ENCODE measurements around the gene TP53I3. TPM values are rescaled to one million over a fixed set of nuclear protein-coding genes. Genes with fewer than 3 reads are reported as not detected.
"Not testable (repeated sequence)": the region's sequence is repeated elsewhere in the genome, so short reads cannot be mapped to it uniquely, and the experiment has no call there.

Gene TP53I3
- total RNA-seq, 1 donor from 2014 or later: 2.7 TPM

- Mint-ChIP-seq H3K27me3 (ENCODE audit: low read depth) (peaks cover 6% of the 10 kb centered on the region), H3K9me3 (no peaks in the 10 kb centered on the region), H3K4me3 (ENCODE audit: low read depth) (peak within 1 kb of the TSS; percentile 93), H3K27ac (peak within 1 kb of the TSS; percentile 81), H3K36me3 (ENCODE audit: low read depth) (no peaks in the 10 kb centered on the region), H3K4me1 (ENCODE audit: low read depth) (peaks cover 20% of the 10 kb centered on the region)
- peak; percentile 93 for DNase-seq (ENCODE audit: low spot score)
- intact Hi-C loops (cut with micrococcal nuclease): loop anchor here (1.0 to 5.0 kb wide), 4 partner anchors 29 to 445 kb away; partner anchors contain the start of genes ATAD2B, NCOA1, SF3B6 and UBXN2A
Observed at GRCh38 chr2:24046930-24047702, 37.5 kb downstream of the TP53I3 start, which contains the start of gene WDCP. Gene WDCP, minus strand, starts transcription at chr2:24047391. Its CDS starts 7,897 bp downstream, at chr2:24039494.

DNA sequence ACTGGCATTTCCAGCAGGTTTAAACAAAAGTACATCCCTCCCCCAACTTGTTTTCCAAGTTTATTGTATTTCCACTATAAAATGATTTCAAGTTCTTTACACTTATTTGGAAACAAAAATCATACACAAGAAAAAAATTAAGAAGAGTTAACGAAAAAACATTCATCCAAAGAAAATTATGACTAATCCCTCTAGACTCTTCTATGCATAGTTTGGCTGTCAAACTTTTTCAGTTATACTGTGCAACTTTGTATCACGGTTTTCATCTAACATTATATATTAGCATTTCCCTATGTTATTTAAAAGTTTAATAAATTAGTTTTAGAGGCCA lies 38.1 kb downstream of the TP53I3 start:
- intact Hi-C loops (cut with micrococcal nuclease): loop anchor here (5.0 kb wide), 1 partner anchor 446 kb away; the partner anchor contains the start of gene NCOA1
- Mint-ChIP-seq H3K9me3 (no peaks in the 10 kb centered on the region), H3K27ac (no peak overlapping the region), H3K27me3 (ENCODE audit: low read depth) (peaks cover 6% of the 10 kb centered on the region), H3K4me3 (ENCODE audit: low read depth) (peak overlapping the region; percentile 93), H3K36me3 (ENCODE audit: low read depth) (no peaks in the 10 kb centered on the region), H3K4me1 (ENCODE audit: low read depth) (peaks cover 20% of the 10 kb centered on the region)
- no peak for DNase-seq (ENCODE audit: low spot score)

- Mint-ChIP-seq H3K27ac (no peak overlapping the region), H3K36me3 (ENCODE audit: low read depth) (no peaks in the 10 kb centered on the region), H3K4me3 (ENCODE audit: low read depth) (peak overlapping the region; percentile 93), H3K9me3 (no peaks in the 10 kb centered on the region), H3K27me3 (ENCODE audit: low read depth) (peaks cover 6% of the 10 kb centered on the region), H3K4me1 (ENCODE audit: low read depth) (peaks cover 20% of the 10 kb centered on the region)
- intact Hi-C loops (cut with micrococcal nuclease): loop anchor here (5.0 kb wide), 1 partner anchor 446 kb away; the partner anchor contains the start of gene NCOA1
- no peak for DNase-seq (ENCODE audit: low spot score)
Observed at GRCh38 chr2:24045511-24046508, 38.8 kb downstream of the TP53I3 start.

DNA sequence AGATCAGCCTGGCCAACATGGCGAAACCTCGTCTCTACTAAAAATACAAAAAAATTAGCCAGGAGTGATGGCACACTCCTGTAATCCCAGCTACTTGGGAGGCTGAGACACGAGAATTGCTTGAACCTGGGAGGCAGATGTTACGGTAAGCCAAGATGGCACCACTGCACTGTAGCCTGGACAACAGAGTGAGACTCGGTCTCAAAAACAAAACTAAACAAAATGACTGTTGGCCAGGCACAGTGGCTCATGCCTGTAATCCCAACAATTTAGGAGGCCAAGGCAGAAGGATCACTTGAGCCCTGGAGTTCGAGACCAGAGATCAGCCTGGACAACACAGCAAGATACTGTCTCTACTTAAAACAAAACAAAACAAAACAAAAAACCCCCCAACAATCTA lies 41.5 kb downstream of the TP53I3 start:
- H3K27me3 Mint-ChIP-seq (ENCODE audit: low read depth); intact Hi-C loops (cut with micrococcal nuclease); H3K27ac Mint-ChIP-seq; H3K9me3 Mint-ChIP-seq; H3K4me3 Mint-ChIP-seq (ENCODE audit: low read depth); DNase-seq (ENCODE audit: low spot score): not testable (repeated sequence)
- peaks cover 20% of the 10 kb centered on the region for H3K4me1 Mint-ChIP-seq (ENCODE audit: low read depth)
- H3K36me3 Mint-ChIP-seq (ENCODE audit: low read depth): peaks cover 11% of the 10 kb centered on the region

DNA sequence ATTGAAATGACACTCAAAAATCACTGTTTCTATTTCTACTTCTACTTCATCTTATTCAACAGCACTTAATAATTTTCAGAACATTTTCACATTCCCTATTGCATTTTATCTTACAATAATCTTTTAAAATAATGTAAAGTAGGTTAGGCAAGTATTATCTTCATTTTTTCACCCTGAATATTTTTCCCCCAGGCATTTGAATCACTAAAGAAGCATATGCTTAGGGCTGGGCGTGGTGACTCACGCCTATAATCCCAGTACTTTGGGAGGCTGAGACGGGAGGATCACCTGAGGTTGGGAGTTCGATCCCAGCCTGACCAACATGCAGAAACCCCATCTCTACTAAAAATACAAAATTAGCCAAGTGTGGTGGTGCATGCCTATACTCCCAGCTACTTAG lies 44.1 kb downstream of the TP53I3 start:
- no peak for DNase-seq (ENCODE audit: low spot score)
- no peak overlapping the region for H3K27ac Mint-ChIP-seq
- peaks cover 25% of the 10 kb centered on the region for H3K36me3 Mint-ChIP-seq (ENCODE audit: low read depth)
- no peaks in the 10 kb centered on the region for H3K9me3 Mint-ChIP-seq
- peaks cover 15% of the 10 kb centered on the region for H3K4me1 Mint-ChIP-seq (ENCODE audit: low read depth)
- intact Hi-C loops (cut with micrococcal nuclease): no loop called here
- no peaks in the 10 kb centered on the region for H3K27me3 Mint-ChIP-seq (ENCODE audit: low read depth)
- H3K4me3 Mint-ChIP-seq (ENCODE audit: low read depth): no peak overlapping the region

DNA sequence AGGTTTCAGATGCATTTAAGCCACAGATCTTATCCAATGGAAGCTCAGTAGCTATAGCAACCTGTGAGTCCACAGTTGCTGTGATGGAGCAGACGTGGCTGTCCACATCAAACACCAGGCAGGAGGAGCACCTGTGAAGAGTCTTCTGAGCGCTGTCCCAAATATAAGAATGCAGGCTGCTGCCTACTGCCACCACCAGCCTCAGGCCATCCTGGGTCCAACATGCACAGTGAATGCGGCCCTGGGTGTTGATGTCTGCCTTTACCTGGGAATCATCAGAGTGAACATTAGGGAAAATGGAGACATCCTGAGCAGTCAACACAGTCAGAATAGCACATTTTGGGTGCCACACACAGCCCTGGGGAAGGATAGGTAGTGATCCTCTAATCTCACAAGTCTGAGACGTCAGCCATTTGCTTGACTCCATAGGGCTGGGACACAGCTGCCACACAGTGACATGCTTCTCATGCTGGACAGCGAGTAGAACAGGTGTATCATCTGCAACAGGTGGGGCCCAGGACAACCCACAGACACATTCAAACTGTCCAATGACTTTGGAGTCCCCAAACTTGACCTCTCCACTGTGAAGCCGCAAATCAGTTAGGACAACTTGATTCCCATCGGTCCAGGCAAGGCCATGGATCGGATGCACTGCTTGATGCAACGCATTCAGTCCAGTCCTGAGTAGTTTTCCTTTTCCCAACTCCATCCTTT lies 45.7 kb downstream of the TP53I3 start:
- H3K4me3 Mint-ChIP-seq (ENCODE audit: low read depth): no peak overlapping the region
- H3K27ac Mint-ChIP-seq: no peak overlapping the region
- no peaks in the 10 kb centered on the region for H3K27me3 Mint-ChIP-seq (ENCODE audit: low read depth)
- no peak for DNase-seq (ENCODE audit: low spot score)
- no peaks in the 10 kb centered on the region for H3K9me3 Mint-ChIP-seq
- H3K36me3 Mint-ChIP-seq (ENCODE audit: low read depth): peaks cover 25% of the 10 kb centered on the region
- peaks cover 12% of the 10 kb centered on the region for H3K4me1 Mint-ChIP-seq (ENCODE audit: low read depth)
- intact Hi-C loops (cut with micrococcal nuclease): no loop called here

Other genes starting within 250 kb of the TP53I3 start
- 24.2 and 24.8 TPM in 2 replicates for gene ATAD2B, start 157.7 kb downstream of the TP53I3 start, total RNA-seq
- 17.6 and 18.3 TPM in 2 replicates for gene UBXN2A, start 144.4 kb downstream of the TP53I3 start, total RNA-seq
- 0.14 TPM in 1 of 2 replicates, not detected in the other for gene MFSD2B, start 74.7 kb downstream of the TP53I3 start, total RNA-seq
- gene WDCP, start 37.4 kb downstream of the TP53I3 start, total RNA-seq: 22.0 and 22.1 TPM in 2 replicates
- gene FKBP1B, start 35.1 kb downstream of the TP53I3 start, total RNA-seq: 1.1 and 2.1 TPM in 2 replicates
- gene SF3B6, start 8.5 kb downstream of the TP53I3 start, total RNA-seq: 137 and 143 TPM in 2 replicates
- gene PFN4, start 38.5 kb upstream of the TP53I3 start, total RNA-seq: 0.30 TPM in 1 of 2 replicates, not detected in the other
- gene FAM228B, start 38.6 kb upstream of the TP53I3 start, total RNA-seq: 4.5 and 6.3 TPM in 2 replicates
- gene FAM228A, start 90.2 kb upstream of the TP53I3 start, total RNA-seq: 0.21 TPM in 1 of 2 replicates, not detected in the other

Measured in activated T-helper 2 cell treated with anti-CD3 and anti-CD28 coated beads, Interferon-gamma antibody, Interleukin-2, Interleukin-4, amounts not matched to agents 10 μg/mL and 5 μg/mL and 100 μg/mL, durations not matched to agents 14 hours and 24 hours and 36 hours (primary cell).